ENCODE measurements around the gene VPS4A.

- TF ChIP-seq CTCF (conservative IDR thresholded peaks at IDR 0.05): no peak
- no peak for TF ChIP-seq ZFX (IDR thresholded peaks at IDR 0.05)
Observed at GRCh38 chr16:69319826-69320739, 8.9 kb downstream of the VPS4A start.

Data from C4-2B (cell line).